ENCODE measurements around the gene SH3RF3.
A peak's percentile ranks its signal among the peaks of the same experiment; 100 is the strongest.

The SH3RF3 gene

GRCh38 chr2:109513749-109514588 is 385.0 kb downstream of the SH3RF3 start:
- H3K27me3 ChIP-seq (ENCODE audit: insufficient read depth, poor library complexity, severe bottlenecking) = no peaks in the 10 kb centered on the region
- no peak overlapping the region for H3K4me3 ChIP-seq (ENCODE audit: severe bottlenecking)
- TF ChIP-seq CTCF (IDR thresholded peaks at IDR 0.05; ENCODE audit: poor library complexity, severe bottlenecking) = no peak
- H3K27ac ChIP-seq (ENCODE audit: poor library complexity, severe bottlenecking) = no peak overlapping the region
- H3K4me1 ChIP-seq (ENCODE audit: insufficient read depth, poor library complexity, severe bottlenecking) = peaks cover 3% of the 10 kb centered on the region
- no peaks in the 10 kb centered on the region for H3K9me3 ChIP-seq (ENCODE audit: severe bottlenecking)
- no peaks in the 10 kb centered on the region for H3K36me3 ChIP-seq (ENCODE audit: low read depth)
- no peak for DNase-seq (ENCODE audit: low spot score)
- ATAC-seq (ENCODE audit: low read depth) = peak; percentile 65

GRCh38 chr2:109514857-109515256 is 385.9 kb downstream of the SH3RF3 start:
- no peak for DNase-seq (ENCODE audit: low spot score)
- no peak for TF ChIP-seq CTCF (IDR thresholded peaks at IDR 0.05; ENCODE audit: poor library complexity, severe bottlenecking)
- ATAC-seq (ENCODE audit: low read depth) = no peak
- Histone ChIP-seq H3K27ac (ENCODE audit: poor library complexity, severe bottlenecking) (no peak overlapping the region), H3K36me3 (ENCODE audit: low read depth) (no peaks in the 10 kb centered on the region), H3K27me3 (ENCODE audit: insufficient read depth, poor library complexity, severe bottlenecking) (no peaks in the 10 kb centered on the region), H3K4me3 (ENCODE audit: severe bottlenecking) (no peak overlapping the region), H3K4me1 (ENCODE audit: insufficient read depth, poor library complexity, severe bottlenecking) (peaks cover 3% of the 10 kb centered on the region), H3K9me3 (ENCODE audit: severe bottlenecking) (no peaks in the 10 kb centered on the region)

GRCh38 chr2:109516445-109517117 is 387.6 kb downstream of the SH3RF3 start:
- DNase-seq (ENCODE audit: low spot score) (no peak), ATAC-seq (ENCODE audit: low read depth) (peak; percentile 56; the same call in 2 of the 3 replicates)
- H3K27ac ChIP-seq (ENCODE audit: poor library complexity, severe bottlenecking) = no peak overlapping the region
- peaks cover 3% of the 10 kb centered on the region for H3K4me1 ChIP-seq (ENCODE audit: insufficient read depth, poor library complexity, severe bottlenecking)
- no peaks in the 10 kb centered on the region for H3K9me3 ChIP-seq (ENCODE audit: severe bottlenecking)
- no peaks in the 10 kb centered on the region for H3K36me3 ChIP-seq (ENCODE audit: low read depth)
- H3K4me3 ChIP-seq (ENCODE audit: severe bottlenecking) = no peak overlapping the region
- no peaks in the 10 kb centered on the region for H3K27me3 ChIP-seq (ENCODE audit: insufficient read depth, poor library complexity, severe bottlenecking)
- peak; percentile 75 for TF ChIP-seq CTCF (IDR thresholded peaks at IDR 0.05; ENCODE audit: poor library complexity, severe bottlenecking)

GRCh38 chr2:109517118-109517889 is 388.3 kb downstream of the SH3RF3 start:
- TF ChIP-seq CTCF (IDR thresholded peaks at IDR 0.05; ENCODE audit: poor library complexity, severe bottlenecking) = no peak
- Histone ChIP-seq H3K9me3 (ENCODE audit: severe bottlenecking) (no peaks in the 10 kb centered on the region), H3K27ac (ENCODE audit: poor library complexity, severe bottlenecking) (no peak overlapping the region), H3K36me3 (ENCODE audit: low read depth) (no peaks in the 10 kb centered on the region), H3K4me3 (ENCODE audit: severe bottlenecking) (no peak overlapping the region), H3K4me1 (ENCODE audit: insufficient read depth, poor library complexity, severe bottlenecking) (peaks cover 3% of the 10 kb centered on the region), H3K27me3 (ENCODE audit: insufficient read depth, poor library complexity, severe bottlenecking) (no peaks in the 10 kb centered on the region)
- DNase-seq (ENCODE audit: low spot score) = no peak
- no peak for ATAC-seq (ENCODE audit: low read depth)

Measured in RWPE2 (cell line).